ENCODE measurements around the gene LRCOL1.

The LRCOL1 gene

DNA sequence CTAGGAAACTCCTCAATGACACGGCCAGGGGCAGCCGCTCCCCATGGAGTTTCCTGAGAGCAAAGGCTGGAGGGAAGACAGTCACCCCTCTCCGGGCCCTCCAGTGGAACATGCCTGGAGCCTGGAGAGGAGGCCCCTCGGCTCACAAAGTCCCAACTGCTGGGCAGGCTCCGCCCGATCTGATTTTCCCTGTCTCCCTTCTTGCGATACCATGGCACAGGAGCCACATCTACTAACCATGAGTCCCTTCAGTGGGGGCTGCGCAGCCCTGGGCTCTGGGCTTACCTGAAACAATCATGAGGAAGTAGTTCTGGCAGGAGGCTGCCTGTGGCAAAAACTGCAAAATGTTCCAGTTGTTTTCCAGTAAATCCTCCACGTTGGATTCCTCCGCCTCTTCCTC is 23.5 kb upstream of the LRCOL1 start:
- Histone ChIP-seq H3K9me3 (ENCODE audit: control insufficient read depth, insufficient read depth, low read depth, low read length) (no peaks in the 10 kb centered on the region), H3K27ac (ENCODE audit: extremely low read depth, low read depth, low read length) (no peak overlapping the region), H3K36me3 (ENCODE audit: control insufficient read depth in 2 of 2, insufficient read depth in 1 of 2, low read length in 2 of 2) (peaks cover 37 to 99% of the 10 kb centered on the region in 2 experiments), H3K4me3 (ENCODE audit: low read depth, low read length) (no peak overlapping the region), H3K4me1 (ENCODE audit: control insufficient read depth, insufficient read depth, low read length) (no peaks in the 10 kb centered on the region)
- ChIA-PET CTCF (interaction anchor here (0.6 kb wide), 1 partner anchor 220 kb away, joined by 3 read pairs; no protein-coding TSS in a partner anchor), POLR2A (no interaction called here)
- TF ChIP-seq, protein P1, sequence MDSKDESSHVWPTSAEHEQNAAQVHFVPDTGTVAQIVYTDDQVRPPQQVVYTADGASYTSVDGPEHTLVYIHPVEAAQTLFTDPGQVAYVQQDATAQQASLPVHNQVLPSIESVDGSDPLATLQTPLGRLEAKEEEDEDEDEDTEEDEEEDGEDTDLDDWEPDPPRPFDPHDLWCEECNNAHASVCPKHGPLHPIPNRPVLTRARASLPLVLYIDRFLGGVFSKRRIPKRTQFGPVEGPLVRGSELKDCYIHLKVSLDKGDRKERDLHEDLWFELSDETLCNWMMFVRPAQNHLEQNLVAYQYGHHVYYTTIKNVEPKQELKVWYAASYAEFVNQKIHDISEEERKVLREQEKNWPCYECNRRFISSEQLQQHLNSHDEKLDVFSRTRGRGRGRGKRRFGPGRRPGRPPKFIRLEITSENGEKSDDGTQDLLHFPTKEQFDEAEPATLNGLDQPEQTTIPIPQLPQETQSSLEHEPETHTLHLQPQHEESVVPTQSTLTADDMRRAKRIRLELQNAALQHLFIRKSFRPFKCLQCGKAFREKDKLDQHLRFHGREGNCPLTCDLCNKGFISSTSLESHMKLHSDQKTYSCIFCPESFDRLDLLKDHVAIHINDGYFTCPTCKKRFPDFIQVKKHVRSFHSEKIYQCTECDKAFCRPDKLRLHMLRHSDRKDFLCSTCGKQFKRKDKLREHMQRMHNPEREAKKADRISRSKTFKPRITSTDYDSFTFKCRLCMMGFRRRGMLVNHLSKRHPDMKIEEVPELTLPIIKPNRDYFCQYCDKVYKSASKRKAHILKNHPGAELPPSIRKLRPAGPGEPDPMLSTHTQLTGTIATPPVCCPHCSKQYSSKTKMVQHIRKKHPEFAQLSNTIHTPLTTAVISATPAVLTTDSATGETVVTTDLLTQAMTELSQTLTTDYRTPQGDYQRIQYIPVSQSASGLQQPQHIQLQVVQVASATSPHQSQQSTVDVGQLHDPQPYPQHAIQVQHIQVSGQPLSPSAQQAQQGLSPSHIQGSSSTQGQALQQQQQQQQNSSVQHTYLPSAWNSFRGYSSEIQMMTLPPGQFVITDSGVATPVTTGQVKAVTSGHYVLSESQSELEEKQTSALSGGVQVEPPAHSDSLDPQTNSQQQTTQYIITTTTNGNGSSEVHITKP (tag by site-specific recombination; IDR thresholded peaks at IDR 0.05) = peak; percentile 64
- TF ChIP-seq, protein P2, sequence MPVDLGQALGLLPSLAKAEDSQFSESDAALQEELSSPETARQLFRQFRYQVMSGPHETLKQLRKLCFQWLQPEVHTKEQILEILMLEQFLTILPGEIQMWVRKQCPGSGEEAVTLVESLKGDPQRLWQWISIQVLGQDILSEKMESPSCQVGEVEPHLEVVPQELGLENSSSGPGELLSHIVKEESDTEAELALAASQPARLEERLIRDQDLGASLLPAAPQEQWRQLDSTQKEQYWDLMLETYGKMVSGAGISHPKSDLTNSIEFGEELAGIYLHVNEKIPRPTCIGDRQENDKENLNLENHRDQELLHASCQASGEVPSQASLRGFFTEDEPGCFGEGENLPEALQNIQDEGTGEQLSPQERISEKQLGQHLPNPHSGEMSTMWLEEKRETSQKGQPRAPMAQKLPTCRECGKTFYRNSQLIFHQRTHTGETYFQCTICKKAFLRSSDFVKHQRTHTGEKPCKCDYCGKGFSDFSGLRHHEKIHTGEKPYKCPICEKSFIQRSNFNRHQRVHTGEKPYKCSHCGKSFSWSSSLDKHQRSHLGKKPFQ (tag by site-specific recombination; IDR thresholded peaks at IDR 0.05) = no peak
- TF ChIP-seq, protein P3, sequence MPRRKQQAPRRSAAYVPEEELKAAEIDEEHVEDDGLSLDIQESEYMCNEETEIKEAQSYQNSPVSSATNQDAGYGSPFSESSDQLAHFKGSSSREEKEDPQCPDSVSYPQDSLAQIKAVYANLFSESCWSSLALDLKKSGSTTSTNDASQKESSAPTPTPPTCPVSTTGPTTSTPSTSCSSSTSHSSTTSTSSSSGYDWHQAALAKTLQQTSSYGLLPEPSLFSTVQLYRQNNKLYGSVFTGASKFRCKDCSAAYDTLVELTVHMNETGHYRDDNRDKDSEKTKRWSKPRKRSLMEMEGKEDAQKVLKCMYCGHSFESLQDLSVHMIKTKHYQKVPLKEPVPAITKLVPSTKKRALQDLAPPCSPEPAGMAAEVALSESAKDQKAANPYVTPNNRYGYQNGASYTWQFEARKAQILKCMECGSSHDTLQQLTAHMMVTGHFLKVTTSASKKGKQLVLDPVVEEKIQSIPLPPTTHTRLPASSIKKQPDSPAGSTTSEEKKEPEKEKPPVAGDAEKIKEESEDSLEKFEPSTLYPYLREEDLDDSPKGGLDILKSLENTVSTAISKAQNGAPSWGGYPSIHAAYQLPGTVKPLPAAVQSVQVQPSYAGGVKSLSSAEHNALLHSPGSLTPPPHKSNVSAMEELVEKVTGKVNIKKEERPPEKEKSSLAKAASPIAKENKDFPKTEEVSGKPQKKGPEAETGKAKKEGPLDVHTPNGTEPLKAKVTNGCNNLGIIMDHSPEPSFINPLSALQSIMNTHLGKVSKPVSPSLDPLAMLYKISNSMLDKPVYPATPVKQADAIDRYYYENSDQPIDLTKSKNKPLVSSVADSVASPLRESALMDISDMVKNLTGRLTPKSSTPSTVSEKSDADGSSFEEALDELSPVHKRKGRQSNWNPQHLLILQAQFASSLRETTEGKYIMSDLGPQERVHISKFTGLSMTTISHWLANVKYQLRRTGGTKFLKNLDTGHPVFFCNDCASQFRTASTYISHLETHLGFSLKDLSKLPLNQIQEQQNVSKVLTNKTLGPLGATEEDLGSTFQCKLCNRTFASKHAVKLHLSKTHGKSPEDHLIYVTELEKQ (tag by site-specific recombination; IDR thresholded peaks at IDR 0.05; ENCODE audit: borderline replicate concordance) = no peak

DNA sequence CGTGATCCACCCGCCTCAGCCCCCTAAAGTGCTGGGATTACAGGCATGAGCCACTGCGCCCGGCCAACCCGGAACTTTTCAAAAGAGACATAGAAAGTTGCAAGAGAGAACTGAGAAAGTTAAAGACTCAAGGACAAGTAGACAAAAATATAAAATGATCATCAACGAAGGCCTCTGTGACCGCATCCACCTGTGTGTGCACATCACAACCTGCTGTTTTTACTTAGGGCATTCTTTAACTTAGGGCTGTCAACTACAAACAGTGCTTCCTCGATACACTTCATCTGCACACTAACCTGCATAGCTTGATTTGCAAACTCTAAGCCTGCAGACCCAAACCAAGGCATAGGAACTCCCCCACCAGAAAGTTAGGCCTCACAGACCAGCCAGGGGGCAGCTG is 23.0 kb upstream of the LRCOL1 start:
- H3K4me1 ChIP-seq (ENCODE audit: control insufficient read depth, insufficient read depth, low read length) = no peaks in the 10 kb centered on the region
- H3K36me3 ChIP-seq (ENCODE audit: control insufficient read depth in 2 of 2, insufficient read depth in 1 of 2, low read length in 2 of 2) = peaks cover 37 to 99% of the 10 kb centered on the region in 2 experiments
- no peaks in the 10 kb centered on the region for H3K9me3 ChIP-seq (ENCODE audit: control insufficient read depth, insufficient read depth, low read depth, low read length)
- no peak overlapping the region for H3K4me3 ChIP-seq (ENCODE audit: low read depth, low read length)
- CTCF ChIA-PET = interaction anchor here (0.6 to 1.1 kb wide), 2 partner anchors 11 to 219 kb away, joined by 3 read pairs; no protein-coding TSS in a partner anchor
- POLR2A ChIA-PET = no interaction called here
- H3K27ac ChIP-seq (ENCODE audit: extremely low read depth, low read depth, low read length) = no peak overlapping the region
- no peak for TF ChIP-seq ZEB2 (tag by site-specific recombination; IDR thresholded peaks at IDR 0.05)
- TF ChIP-seq, protein P4, sequence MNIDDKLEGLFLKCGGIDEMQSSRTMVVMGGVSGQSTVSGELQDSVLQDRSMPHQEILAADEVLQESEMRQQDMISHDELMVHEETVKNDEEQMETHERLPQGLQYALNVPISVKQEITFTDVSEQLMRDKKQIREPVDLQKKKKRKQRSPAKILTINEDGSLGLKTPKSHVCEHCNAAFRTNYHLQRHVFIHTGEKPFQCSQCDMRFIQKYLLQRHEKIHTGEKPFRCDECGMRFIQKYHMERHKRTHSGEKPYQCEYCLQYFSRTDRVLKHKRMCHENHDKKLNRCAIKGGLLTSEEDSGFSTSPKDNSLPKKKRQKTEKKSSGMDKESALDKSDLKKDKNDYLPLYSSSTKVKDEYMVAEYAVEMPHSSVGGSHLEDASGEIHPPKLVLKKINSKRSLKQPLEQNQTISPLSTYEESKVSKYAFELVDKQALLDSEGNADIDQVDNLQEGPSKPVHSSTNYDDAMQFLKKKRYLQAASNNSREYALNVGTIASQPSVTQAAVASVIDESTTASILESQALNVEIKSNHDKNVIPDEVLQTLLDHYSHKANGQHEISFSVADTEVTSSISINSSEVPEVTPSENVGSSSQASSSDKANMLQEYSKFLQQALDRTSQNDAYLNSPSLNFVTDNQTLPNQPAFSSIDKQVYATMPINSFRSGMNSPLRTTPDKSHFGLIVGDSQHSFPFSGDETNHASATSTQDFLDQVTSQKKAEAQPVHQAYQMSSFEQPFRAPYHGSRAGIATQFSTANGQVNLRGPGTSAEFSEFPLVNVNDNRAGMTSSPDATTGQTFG (tag by site-specific recombination; IDR thresholded peaks at IDR 0.05; ENCODE audit: borderline replicate concordance) = no peak
- no peak for TF ChIP-seq ZNF571 (tag by site-specific recombination; IDR thresholded peaks at IDR 0.05)
- TF ChIP-seq, protein P5, sequence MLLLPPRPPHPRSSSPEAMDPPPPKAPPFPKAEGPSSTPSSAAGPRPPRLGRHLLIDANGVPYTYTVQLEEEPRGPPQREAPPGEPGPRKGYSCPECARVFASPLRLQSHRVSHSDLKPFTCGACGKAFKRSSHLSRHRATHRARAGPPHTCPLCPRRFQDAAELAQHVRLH (tag by site-specific recombination; IDR thresholded peaks at IDR 0.05) = no peak
- TF ChIP-seq ZNF747 (tag by site-specific recombination; IDR thresholded peaks at IDR 0.05) = no peak
- TF ChIP-seq KLF1 (tag by site-specific recombination; IDR thresholded peaks at IDR 0.05) = no peak
- no peak for TF ChIP-seq BCL11A (tag by site-specific recombination; IDR thresholded peaks at IDR 0.05; ENCODE audit: low read depth)
- no peak for TF ChIP-seq OSR2 (tag by site-specific recombination; IDR thresholded peaks at IDR 0.05)
- TF ChIP-seq ZNF24 (tag by site-specific recombination; IDR thresholded peaks at IDR 0.05) = no peak
- TF ChIP-seq, protein P6, sequence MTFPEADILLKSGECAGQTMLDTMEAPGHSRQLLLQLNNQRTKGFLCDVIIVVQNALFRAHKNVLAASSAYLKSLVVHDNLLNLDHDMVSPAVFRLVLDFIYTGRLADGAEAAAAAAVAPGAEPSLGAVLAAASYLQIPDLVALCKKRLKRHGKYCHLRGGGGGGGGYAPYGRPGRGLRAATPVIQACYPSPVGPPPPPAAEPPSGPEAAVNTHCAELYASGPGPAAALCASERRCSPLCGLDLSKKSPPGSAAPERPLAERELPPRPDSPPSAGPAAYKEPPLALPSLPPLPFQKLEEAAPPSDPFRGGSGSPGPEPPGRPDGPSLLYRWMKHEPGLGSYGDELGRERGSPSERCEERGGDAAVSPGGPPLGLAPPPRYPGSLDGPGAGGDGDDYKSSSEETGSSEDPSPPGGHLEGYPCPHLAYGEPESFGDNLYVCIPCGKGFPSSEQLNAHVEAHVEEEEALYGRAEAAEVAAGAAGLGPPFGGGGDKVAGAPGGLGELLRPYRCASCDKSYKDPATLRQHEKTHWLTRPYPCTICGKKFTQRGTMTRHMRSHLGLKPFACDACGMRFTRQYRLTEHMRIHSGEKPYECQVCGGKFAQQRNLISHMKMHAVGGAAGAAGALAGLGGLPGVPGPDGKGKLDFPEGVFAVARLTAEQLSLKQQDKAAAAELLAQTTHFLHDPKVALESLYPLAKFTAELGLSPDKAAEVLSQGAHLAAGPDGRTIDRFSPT (tag by site-specific recombination; IDR thresholded peaks at IDR 0.05) = no peak
- TF ChIP-seq, protein P7, sequence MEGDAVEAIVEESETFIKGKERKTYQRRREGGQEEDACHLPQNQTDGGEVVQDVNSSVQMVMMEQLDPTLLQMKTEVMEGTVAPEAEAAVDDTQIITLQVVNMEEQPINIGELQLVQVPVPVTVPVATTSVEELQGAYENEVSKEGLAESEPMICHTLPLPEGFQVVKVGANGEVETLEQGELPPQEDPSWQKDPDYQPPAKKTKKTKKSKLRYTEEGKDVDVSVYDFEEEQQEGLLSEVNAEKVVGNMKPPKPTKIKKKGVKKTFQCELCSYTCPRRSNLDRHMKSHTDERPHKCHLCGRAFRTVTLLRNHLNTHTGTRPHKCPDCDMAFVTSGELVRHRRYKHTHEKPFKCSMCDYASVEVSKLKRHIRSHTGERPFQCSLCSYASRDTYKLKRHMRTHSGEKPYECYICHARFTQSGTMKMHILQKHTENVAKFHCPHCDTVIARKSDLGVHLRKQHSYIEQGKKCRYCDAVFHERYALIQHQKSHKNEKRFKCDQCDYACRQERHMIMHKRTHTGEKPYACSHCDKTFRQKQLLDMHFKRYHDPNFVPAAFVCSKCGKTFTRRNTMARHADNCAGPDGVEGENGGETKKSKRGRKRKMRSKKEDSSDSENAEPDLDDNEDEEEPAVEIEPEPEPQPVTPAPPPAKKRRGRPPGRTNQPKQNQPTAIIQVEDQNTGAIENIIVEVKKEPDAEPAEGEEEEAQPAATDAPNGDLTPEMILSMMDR (tag by site-specific recombination; IDR thresholded peaks at IDR 0.05) = no peak
- TF ChIP-seq IKZF3 (tag by site-specific recombination; IDR thresholded peaks at IDR 0.05) = no peak
- no peak for TF ChIP-seq ZNF501 (tag by site-specific recombination; IDR thresholded peaks at IDR 0.05)
- no peak for TF ChIP-seq ZNF174 (tag by site-specific recombination; IDR thresholded peaks at IDR 0.05)
- TF ChIP-seq ZNF324 (tag by site-specific recombination; IDR thresholded peaks at IDR 0.05) = no peak
- no peak for TF ChIP-seq EGR2 (tag by site-specific recombination; IDR thresholded peaks at IDR 0.05; ENCODE audit: low read depth)
